Mononuclear cell (primary cell): Measurements from ENCODE around the gene IL17RB. TPM values are rescaled to one million over a fixed set of nuclear protein-coding genes. Genes with fewer than 3 reads are reported as not detected.

ENCODE experiments used
- H3K27me3 ChIP-seq: 2 replicates; pipeline ENCODE4 v1.6.0; 2011; ENCODE audit warnings: low read length, control low read depth; ENCODE audit not compliant: insufficient read depth
- H3K4me1 ChIP-seq: 2 replicates; pipeline ENCODE4 v1.5.1; 2011; ENCODE audit warnings: mild to moderate bottlenecking, low read length, control low read depth; ENCODE audit not compliant: insufficient read depth
- H3K4me3 ChIP-seq: 2 replicates; pipeline ENCODE4 v1.5.1; 2011; ENCODE audit warnings: mild to moderate bottlenecking, low read length, moderate library complexity
- H3K9me3 ChIP-seq: 2 replicates; pipeline ENCODE4 v1.5.1; 2011; ENCODE audit warnings: low read depth, mild to moderate bottlenecking, control low read depth, low read length
- total RNA-seq: library from RNA; depleted of rRNA; stranded (reverse); fragments of >200 nt; gene quantifications from one replicate; pipeline ENCODE4 v1.2.3, GENCODE V29; 2012

IL17RB gene
- total RNA-seq, 1 donor: 0.10 TPM

GRCh38 chr3:53890726-53891475 lies 44.5 kb downstream of the IL17RB start:
- H3K4me3 ChIP-seq: peak overlapping the region; percentile 94
- peaks cover 12% of the 10 kb centered on the region for H3K27me3 ChIP-seq
- H3K9me3 ChIP-seq: no peaks in the 10 kb centered on the region
- peaks cover 25% of the 10 kb centered on the region for H3K4me1 ChIP-seq

DNA sequence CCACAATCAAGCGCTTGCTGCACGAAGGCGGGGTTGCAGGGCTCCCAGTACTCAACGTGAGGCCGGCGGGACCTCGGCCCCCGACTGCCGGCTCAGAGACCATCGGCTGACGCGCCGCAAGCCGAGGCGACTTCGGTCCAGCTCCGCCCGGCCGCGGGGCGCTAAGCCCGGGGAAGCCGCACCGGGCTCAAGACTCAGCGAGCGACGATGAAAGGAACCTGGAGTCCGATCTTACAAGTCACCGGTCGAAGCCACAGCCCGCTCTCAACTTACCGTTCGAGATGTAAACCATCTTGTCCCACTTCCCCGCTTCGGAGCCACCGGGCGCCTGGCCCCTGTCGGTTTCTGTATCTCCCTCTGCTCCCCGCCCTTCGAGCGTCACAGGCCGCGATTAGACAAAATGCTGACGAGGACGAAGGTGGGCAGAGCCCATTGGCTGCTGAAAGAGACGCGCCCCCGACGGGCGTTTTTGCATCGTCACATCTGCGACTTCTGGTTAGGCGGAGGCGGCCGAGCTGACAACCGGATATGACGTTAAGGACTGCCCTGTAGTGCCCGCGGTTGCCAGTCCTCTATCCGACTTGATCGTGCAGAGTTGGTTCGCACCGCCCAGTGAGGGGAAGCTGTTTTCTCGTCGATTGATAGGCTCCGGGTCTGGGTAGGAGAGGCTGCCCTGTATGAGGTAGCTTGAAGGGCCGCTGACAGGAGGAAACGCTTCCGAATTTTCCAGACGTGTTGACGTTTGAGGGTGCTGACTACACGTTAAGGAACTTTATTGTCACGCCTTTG lies 45.3 kb downstream of the IL17RB start, which contains the start of gene SELENOK:
Gene SELENOK (minus strand): TSS at position 363 of the 789 bp plus-strand sequence.
- Histone ChIP-seq H3K4me3 (peak within 1 kb of the TSS; percentile 94), H3K9me3 (no peaks in the 10 kb centered on the region), H3K27me3 (peaks cover 17% of the 10 kb centered on the region), H3K4me1 (peaks cover 25% of the 10 kb centered on the region)

- H3K4me1 ChIP-seq: peaks cover 25% of the 10 kb centered on the region
- peak overlapping the region; percentile 94 for H3K4me3 ChIP-seq
- no peaks in the 10 kb centered on the region for H3K9me3 ChIP-seq
- H3K27me3 ChIP-seq: peaks cover 23% of the 10 kb centered on the region
Measured at GRCh38 chr3:53892286-53892637, 45.9 kb downstream of the IL17RB start.

DNA sequence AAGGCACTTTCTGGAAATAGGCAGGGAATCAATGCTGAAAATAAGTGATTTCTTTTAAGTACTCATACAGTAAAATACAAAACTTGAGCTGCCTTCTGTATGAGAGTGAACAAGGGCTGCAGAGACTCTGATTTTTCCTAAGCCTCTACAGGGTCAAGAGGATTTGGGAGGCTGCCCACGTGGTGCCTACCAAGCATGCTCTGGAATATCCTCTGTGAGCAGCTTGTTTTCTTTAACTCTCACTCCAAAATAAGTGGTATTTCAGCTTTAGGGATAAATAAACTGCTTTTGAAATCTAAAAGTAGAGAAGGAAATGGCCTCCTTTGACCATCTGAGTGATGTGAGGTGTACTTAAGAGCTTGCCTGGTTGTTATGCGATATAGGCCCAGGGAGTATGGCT lies 53.4 kb downstream of the IL17RB start:
- no peaks in the 10 kb centered on the region for H3K9me3 ChIP-seq
- H3K4me3 ChIP-seq: no peak overlapping the region
- H3K4me1 ChIP-seq: no peaks in the 10 kb centered on the region
- peaks cover 52% of the 10 kb centered on the region for H3K27me3 ChIP-seq

DNA sequence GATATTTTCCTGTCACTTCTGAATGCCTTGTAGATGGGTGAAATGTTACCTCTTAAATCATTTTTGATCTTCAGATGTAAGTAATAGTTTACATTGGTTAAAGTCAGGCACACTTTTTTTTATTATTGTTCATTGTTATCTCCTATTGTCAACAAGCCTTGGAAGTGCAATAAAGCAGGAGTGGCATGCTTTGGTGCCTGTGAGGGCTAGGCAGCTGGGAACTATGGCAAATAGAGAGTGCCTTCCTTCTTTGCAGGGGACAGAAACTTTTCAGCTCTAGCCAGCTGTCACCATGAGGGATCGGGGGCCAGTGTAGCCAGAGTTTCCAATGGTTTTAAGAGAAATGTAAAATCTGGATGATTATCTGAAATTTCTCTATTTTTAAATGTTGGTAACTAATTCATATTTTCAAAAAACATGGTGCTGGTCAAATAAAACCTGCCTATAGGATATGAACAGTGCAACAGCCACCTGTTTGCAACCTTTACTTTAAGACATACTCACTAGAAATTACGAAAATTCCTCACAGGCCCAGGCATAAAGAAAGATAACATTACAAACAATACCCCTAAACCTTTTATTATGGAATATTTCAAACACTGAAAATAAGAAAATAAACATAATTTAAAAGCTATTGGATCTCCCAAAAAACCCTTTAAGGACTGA lies 54.4 kb downstream of the IL17RB start:
- Histone ChIP-seq H3K27me3 (peaks cover 57% of the 10 kb centered on the region), H3K4me3 (no peak overlapping the region), H3K4me1 (no peaks in the 10 kb centered on the region), H3K9me3 (no peaks in the 10 kb centered on the region)

DNA sequence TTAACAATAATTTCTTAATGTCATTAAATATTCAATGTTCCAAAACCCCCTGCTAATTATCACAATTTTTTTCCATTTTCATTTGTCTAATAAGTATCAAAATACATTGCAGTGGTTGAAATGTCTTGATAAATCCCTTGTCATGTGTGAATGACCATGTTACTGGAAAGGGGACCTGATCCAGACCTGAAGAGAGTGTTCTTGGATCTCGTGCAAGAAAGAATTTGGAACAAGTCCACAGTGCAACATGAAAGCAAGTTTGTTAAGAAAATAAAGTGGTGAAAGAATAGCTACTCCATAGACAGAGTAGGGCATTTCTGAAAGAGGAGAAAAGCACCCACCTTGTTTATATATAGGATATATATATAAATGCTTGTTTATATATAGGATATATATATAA lies 55.7 kb downstream of the IL17RB start:
- H3K9me3 ChIP-seq: no peaks in the 10 kb centered on the region
- H3K4me1 ChIP-seq: no peaks in the 10 kb centered on the region
- no peak overlapping the region for H3K4me3 ChIP-seq
- H3K27me3 ChIP-seq: peaks cover 59% of the 10 kb centered on the region

DNA sequence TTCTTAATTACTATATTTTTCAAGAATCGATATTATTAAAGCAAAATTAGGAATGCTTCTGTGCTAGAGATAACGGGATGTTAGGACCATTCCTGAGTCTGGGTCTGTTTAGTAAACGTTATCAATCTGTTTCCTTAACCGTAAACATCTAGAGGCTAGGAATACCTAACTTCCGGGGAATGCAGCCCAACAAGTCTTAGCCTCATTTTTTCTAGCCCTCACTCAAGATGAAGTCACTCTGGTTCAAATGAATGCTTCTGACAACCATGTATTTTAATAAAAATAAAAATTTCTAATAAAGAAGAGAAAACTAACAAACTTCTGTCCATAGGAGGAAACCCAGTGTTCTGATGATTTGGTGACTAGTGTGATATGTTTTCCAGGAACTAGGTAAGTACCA lies 56.3 kb downstream of the IL17RB start:
- Histone ChIP-seq H3K9me3 (no peaks in the 10 kb centered on the region), H3K4me3 (no peak overlapping the region), H3K27me3 (peaks cover 59% of the 10 kb centered on the region), H3K4me1 (no peaks in the 10 kb centered on the region)

GRCh38 chr3:53913401-53913800 lies 67.0 kb downstream of the IL17RB start:
- H3K27me3 ChIP-seq: peaks cover 31% of the 10 kb centered on the region
- H3K4me1 ChIP-seq: no peaks in the 10 kb centered on the region
- H3K9me3 ChIP-seq: no peaks in the 10 kb centered on the region
- H3K4me3 ChIP-seq: no peak overlapping the region

Other genes with a start within 250 kb of the IL17RB start
- under 0.01 TPM for gene CHDH, start 149 bp upstream of the IL17RB start, total RNA-seq
- 8.1 TPM for gene ACTR8, start 35.6 kb downstream of the IL17RB start, total RNA-seq
- 126 TPM for gene SELENOK, start 45.3 kb downstream of the IL17RB start, total RNA-seq